Liver (tissue), 9 donors: ENCODE data around the gene SLC25A41. TPM values are rescaled to one million over a fixed set of nuclear protein-coding genes. Genes with fewer than 3 reads are reported as not detected.

ENCODE experiments used
- DNase-seq: peaks from one replicate; pipeline ENCODE4 v3.0.0-alpha.2; 2017; ENCODE audit warnings: low spot score
- H3K27ac ChIP-seq, 2 donors: one replicate each; pipeline ENCODE4 v1.7.0; 2013; ENCODE audit warnings: inconsistent platforms in 2 of 2, low read length in 2 of 2, control low read depth in 1 of 2, low read depth in 1 of 2, mild to moderate bottlenecking in 1 of 2
- H3K27me3 ChIP-seq, 4 donors: one replicate each; pipeline versions ENCODE4 v1.6.1 to v1.7.0; 2013; ENCODE audit warnings: low read length in 3 of 4, inconsistent platforms in 1 of 4, mild to moderate bottlenecking in 1 of 4, moderate library complexity in 1 of 4; ENCODE audit not compliant: control insufficient read depth in 4 of 4, insufficient read depth in 4 of 4
- H3K36me3 ChIP-seq, 4 donors: one replicate each; pipeline versions ENCODE4 v1.6.1 to v1.7.0; 2013; ENCODE audit warnings: low read length in 3 of 4, mild to moderate bottlenecking in 3 of 4, low read depth in 1 of 4, moderate library complexity in 1 of 4; ENCODE audit not compliant: control insufficient read depth in 4 of 4, insufficient read depth in 3 of 4
- H3K4me1 ChIP-seq, 4 donors: one replicate each; pipeline versions ENCODE4 v1.6.1 to v1.7.0; 2013; ENCODE audit warnings: low read length in 3 of 4, mild to moderate bottlenecking in 3 of 4, moderate library complexity in 1 of 4; ENCODE audit not compliant: control insufficient read depth in 4 of 4, insufficient read depth in 4 of 4
- H3K4me3 ChIP-seq, 3 donors: one replicate each; pipeline versions ENCODE4 v1.6.1 to v1.7.0; 2013; ENCODE audit warnings: low read length in 3 of 3, control low read depth in 1 of 3, low read depth in 1 of 3, mild to moderate bottlenecking in 1 of 3
- H3K9ac ChIP-seq, 2 donors: one replicate each; pipeline ENCODE4 v1.7.0; 2013; ENCODE audit warnings: low read length in 2 of 2, mild to moderate bottlenecking in 2 of 2, moderate library complexity in 2 of 2, control low read depth in 1 of 2, low read depth in 1 of 2
- H3K9me3 ChIP-seq, 4 donors: one replicate each; pipeline versions ENCODE4 v1.6.1 to v1.7.0; 2013; ENCODE audit warnings: low read length in 3 of 4; ENCODE audit not compliant: control insufficient read depth in 4 of 4
- ATF3 ChIP-seq: IDR thresholded peaks from 2 replicates; pipeline ENCODE4 v1.6.1; 2016; ENCODE audit warnings: antibody characterized with exemption
- CTCF ChIP-seq: fragments of 150-350 bp; IDR thresholded peaks from 2 replicates; pipeline ENCODE4 v1.5.1; 2017; ENCODE audit warnings: improper control_type of control experiment, low read depth, low read length; ENCODE audit not compliant: missing input control
- EGR1 ChIP-seq, 2 donors: IDR thresholded peaks; 2 replicates each; pipeline ENCODE4 v1.6.1; 2016 to 2018; ENCODE audit warnings: antibody characterized with exemption in 2 of 2, low read depth in 2 of 2
- FOXA1 ChIP-seq: IDR thresholded peaks from 2 replicates; pipeline ENCODE4 v1.6.1; 2016; ENCODE audit warnings: antibody characterized with exemption
- HNF4A ChIP-seq, 2 donors: conservative IDR thresholded peaks; 2 replicates each; pipeline ENCODE4 v1.6.1; 2016; ENCODE audit warnings: antibody characterized with exemption in 2 of 2, mild to moderate bottlenecking in 2 of 2
- HNF4G ChIP-seq: IDR thresholded peaks from 2 replicates; pipeline ENCODE4 v1.6.1; 2016; ENCODE audit warnings: antibody characterized with exemption
- JUND ChIP-seq, 2 donors: IDR thresholded peaks; 2 replicates each; pipeline ENCODE4 v1.6.1; 2016; ENCODE audit warnings: antibody characterized with exemption in 2 of 2
- RAD21 ChIP-seq, 2 donors: IDR thresholded peaks; 2 replicates each; pipeline ENCODE4 v1.6.1; 2016; ENCODE audit warnings: antibody characterized with exemption in 2 of 2, mild to moderate bottlenecking in 2 of 2
- REST ChIP-seq: IDR thresholded peaks from 2 replicates; pipeline ENCODE4 v1.6.1; 2016; ENCODE audit warnings: antibody characterized with exemption, mild to moderate bottlenecking
- RXRA ChIP-seq, 2 donors: IDR thresholded peaks; 2 replicates each; pipeline ENCODE4 v1.6.1; 2017 to 2018; ENCODE audit warnings: antibody characterized with exemption in 2 of 2, mild to moderate bottlenecking in 1 of 2
- SP1 ChIP-seq: IDR thresholded peaks from 2 replicates; pipeline ENCODE4 v1.6.1; 2018; ENCODE audit warnings: antibody characterized with exemption, mild to moderate bottlenecking
- TAF1 ChIP-seq: conservative IDR thresholded peaks from 2 replicates; pipeline ENCODE4 v1.6.1; 2016; ENCODE audit warnings: antibody characterized with exemption, mild to moderate bottlenecking
- YY1 ChIP-seq: IDR thresholded peaks from 2 replicates; pipeline ENCODE4 v1.6.1; 2016; ENCODE audit warnings: antibody characterized with exemption, mild to moderate bottlenecking
- WGBS: extraction: QIAGEN DNeasy Blood & Tissue Kit; methylation state at CpG from one replicate; pipeline ENCODE4 v1.1.7; 2013; 5-methylcytosine and 5-hydroxymethylcytosine counted together
- polyA plus RNA-seq, 2 donors: library from polyadenylated mRNA; stranded (reverse) in 1 of 2; unstranded in 1 of 2; fragments of 200-250 nt in 1 of 2; fragments of >200 nt in 1 of 2; fragmentation: Nextera tagmentation in 1 of 2; extraction: Ambion mirVana in 1 of 2; gene quantifications; one replicate each; pipeline versions ENCODE4 v1.2.1 to v1.2.3, GENCODE V29; 2013 to 2015
- total RNA-seq, 2 donors: library from RNA; depleted of rRNA; stranded (reverse); fragments of >200 nt; gene quantifications; one replicate each; pipeline ENCODE4 v1.2.3, GENCODE V29; 2014
- TF ChIP-seq, protein P1 (sequence below): IDR thresholded peaks from 2 replicates; pipeline ENCODE4 v1.6.1; 2016; ENCODE audit warnings: antibody characterized with exemption
- TF ChIP-seq, protein P2 (sequence below): IDR thresholded peaks from 2 replicates; pipeline ENCODE4 v1.6.1; 2016; ENCODE audit warnings: antibody characterized with exemption
- donor health status: healthy.
- donor health status: healthy.
- donor health status: healthy.
- donor health status: healthy.
- donor health status: healthy.

SLC25A41 gene
- total and polyA plus RNA-seq, 4 donors, result 0.14 to 0.16 TPM; not detected in 2

DNA sequence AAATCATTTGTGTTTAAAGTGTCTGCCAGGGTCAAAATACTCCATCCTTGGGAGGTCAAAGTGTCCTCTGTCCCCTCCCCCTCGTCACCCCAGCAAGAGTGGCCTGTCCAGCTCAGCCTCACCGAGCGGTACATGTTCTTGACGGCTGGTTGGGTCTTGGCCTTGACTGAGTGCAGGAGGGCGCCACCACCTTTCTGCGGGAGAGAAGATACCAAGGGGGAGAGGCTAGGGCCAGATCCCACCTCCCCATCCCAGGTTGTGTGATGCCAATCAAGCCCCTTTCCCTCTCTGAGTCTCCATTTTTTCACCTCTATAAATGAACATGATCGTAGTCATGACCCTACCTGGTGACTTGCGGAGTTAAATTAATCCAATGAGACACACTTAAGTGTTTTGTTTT lies 36.6 kb upstream of the SLC25A41 start:
- no peak for DNase-seq
- no peaks in the 10 kb centered on the region for H3K9me3 ChIP-seq
- peaks cover 3 to 9% (median 5%) of the 10 kb centered on the region in 4 donors for H3K36me3 ChIP-seq
- no peak overlapping the region for H3K9ac ChIP-seq
- no peaks in the 10 kb centered on the region for H3K27me3 ChIP-seq
- WGBS, result 88% methylated on average over 8 of the region's 8 CpGs
- peaks cover 0 to 3% (median under 1%) of the 10 kb centered on the region in 4 donors for H3K4me1 ChIP-seq
- TF ChIP-seq HNF4A (conservative IDR thresholded peaks at IDR 0.05), result no peak
- TF ChIP-seq, protein P1, sequence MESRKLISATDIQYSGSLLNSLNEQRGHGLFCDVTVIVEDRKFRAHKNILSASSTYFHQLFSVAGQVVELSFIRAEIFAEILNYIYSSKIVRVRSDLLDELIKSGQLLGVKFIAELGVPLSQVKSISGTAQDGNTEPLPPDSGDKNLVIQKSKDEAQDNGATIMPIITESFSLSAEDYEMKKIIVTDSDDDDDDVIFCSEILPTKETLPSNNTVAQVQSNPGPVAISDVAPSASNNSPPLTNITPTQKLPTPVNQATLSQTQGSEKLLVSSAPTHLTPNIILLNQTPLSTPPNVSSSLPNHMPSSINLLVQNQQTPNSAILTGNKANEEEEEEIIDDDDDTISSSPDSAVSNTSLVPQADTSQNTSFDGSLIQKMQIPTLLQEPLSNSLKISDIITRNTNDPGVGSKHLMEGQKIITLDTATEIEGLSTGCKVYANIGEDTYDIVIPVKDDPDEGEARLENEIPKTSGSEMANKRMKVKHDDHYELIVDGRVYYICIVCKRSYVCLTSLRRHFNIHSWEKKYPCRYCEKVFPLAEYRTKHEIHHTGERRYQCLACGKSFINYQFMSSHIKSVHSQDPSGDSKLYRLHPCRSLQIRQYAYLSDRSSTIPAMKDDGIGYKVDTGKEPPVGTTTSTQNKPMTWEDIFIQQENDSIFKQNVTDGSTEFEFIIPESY, result no peak
- TF ChIP-seq HNF4G, result no peak
- TF ChIP-seq YY1, result no peak
- TF ChIP-seq JUND (IDR thresholded peaks at IDR 0.05), result no peak
- TF ChIP-seq, protein P2, sequence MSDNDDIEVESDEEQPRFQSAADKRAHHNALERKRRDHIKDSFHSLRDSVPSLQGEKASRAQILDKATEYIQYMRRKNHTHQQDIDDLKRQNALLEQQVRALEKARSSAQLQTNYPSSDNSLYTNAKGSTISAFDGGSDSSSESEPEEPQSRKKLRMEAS, result no peak
- TF ChIP-seq TAF1, result no peak
- no peak overlapping the region for H3K27ac ChIP-seq
- H3K4me3 ChIP-seq, result no peak overlapping the region

DNA sequence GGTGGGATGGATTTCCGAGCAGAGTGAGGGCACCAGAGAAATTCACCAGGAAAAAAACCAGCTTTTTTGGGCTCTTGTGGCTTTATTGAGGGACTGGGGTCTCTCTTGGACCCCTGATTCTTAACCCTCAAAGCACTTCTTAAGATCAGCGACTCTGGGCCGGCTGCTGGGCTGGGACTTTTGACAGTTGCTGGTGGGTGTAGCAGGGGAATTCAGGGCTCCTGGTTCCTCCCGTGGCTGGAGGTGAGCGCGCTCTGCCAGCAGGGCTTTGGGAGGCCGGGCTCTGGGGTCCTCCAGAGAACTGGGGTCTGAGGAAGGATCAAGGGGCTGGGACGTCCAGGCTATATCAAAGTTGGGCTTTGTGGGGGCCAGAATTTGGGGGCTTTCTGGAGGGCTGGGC lies 33.8 kb upstream of the SLC25A41 start:
- no peak overlapping the region for H3K9ac ChIP-seq
- no peaks in the 10 kb centered on the region for H3K9me3 ChIP-seq
- no peak for DNase-seq
- no peak overlapping the region for H3K4me3 ChIP-seq
- no peaks in the 10 kb centered on the region for H3K27me3 ChIP-seq
- TF ChIP-seq REST (no peak), TAF1 (no peak), CTCF (no peak), HNF4A (conservative IDR thresholded peaks at IDR 0.05) (no peak), ATF3 (no peak), HNF4G (no peak), SP1 (no peak), YY1 (no peak), FOXA1 (no peak), EGR1 (IDR thresholded peaks at IDR 0.05; ENCODE audit: low read depth in 2 of 2) (no peak), JUND (IDR thresholded peaks at IDR 0.05) (no peak), RAD21 (IDR thresholded peaks at IDR 0.05) (no peak), RXRA (IDR thresholded peaks at IDR 0.05) (no peak)
- H3K27ac ChIP-seq, result no peak overlapping the region
- H3K4me1 ChIP-seq, result peaks cover 0 to 10% (median 6%) of the 10 kb centered on the region in 4 donors
- H3K36me3 ChIP-seq, result peaks cover 3 to 9% (median 5%) of the 10 kb centered on the region in 4 donors
- WGBS, result 89% methylated on average over 8 of the region's 8 CpGs
